Aorta (tissue), 5 donors: ENCODE data around the gene PEA15. TPM values are rescaled to one million over a fixed set of nuclear protein-coding genes. Genes with fewer than 3 reads are reported as not detected.

Source experiments
- ATAC-seq: fragments of 200-7000 bp; cut with Tn5 transposase; one replicate; pipeline ENCODE4 v1.9.1; 2022; ENCODE audit warnings: moderate library complexity; ENCODE audit not compliant: low FRiP score
- DNase-seq, 2 donors: peaks; one replicate each; pipeline ENCODE4 v3.0.0-alpha.2; 2020
- H3K27ac ChIP-seq, 2 donors: one replicate each; pipeline ENCODE4 v1.5.1; 2013; ENCODE audit warnings: low read length in 2 of 2, mild to moderate bottlenecking in 2 of 2, moderate library complexity in 2 of 2, control low read depth in 1 of 2, inconsistent platforms in 1 of 2, low read depth in 1 of 2
- H3K27me3 ChIP-seq, 2 donors: one replicate each; pipeline ENCODE4 v1.6.1; 2013; ENCODE audit warnings: control low read depth in 1 of 2, low read length in 1 of 2, mild to moderate bottlenecking in 1 of 2, moderate library complexity in 1 of 2; ENCODE audit not compliant: insufficient read depth in 2 of 2, control insufficient read depth in 1 of 2
- H3K36me3 ChIP-seq, 2 donors: one replicate each; pipeline ENCODE4 v1.6.1; 2013; ENCODE audit warnings: control low read depth in 1 of 2, low read length in 1 of 2, mild to moderate bottlenecking in 1 of 2; ENCODE audit not compliant: insufficient read depth in 2 of 2, control insufficient read depth in 1 of 2
- H3K4me1 ChIP-seq, 2 donors: one replicate each; pipeline ENCODE4 v1.6.1; 2013; ENCODE audit warnings: low read length in 2 of 2, control low read depth in 1 of 2, mild to moderate bottlenecking in 1 of 2, moderate library complexity in 1 of 2; ENCODE audit not compliant: insufficient read depth in 2 of 2, control insufficient read depth in 1 of 2
- H3K4me3 ChIP-seq, 2 donors: one replicate each; pipeline ENCODE4 v1.5.1; 2013; ENCODE audit warnings: low read length in 2 of 2, control low read depth in 1 of 2, mild to moderate bottlenecking in 1 of 2
- H3K9me3 ChIP-seq: one replicate; pipeline ENCODE4 v1.6.1; 2013; ENCODE audit warnings: mild to moderate bottlenecking, low read length; ENCODE audit not compliant: control insufficient read depth
- WGBS, 2 donors: extraction: QIAGEN DNeasy Blood & Tissue Kit; methylation state at CpG; one replicate each; pipeline ENCODE4 v1.1.7; 2013; 5-methylcytosine and 5-hydroxymethylcytosine counted together
- intact Hi-C, 2 donors: fragments of 100-400 bp; cut with DNase I; formaldehyde crosslinking; loops; one replicate each; pipeline versions ENCODE4 v1.14.2 to v1.15.0; 2022
- polyA plus RNA-seq, 2 donors: library from polyadenylated mRNA; stranded (reverse); fragments of 200-250 nt; gene quantifications; one replicate each; pipeline ENCODE4 v1.2.3, GENCODE V29; 2013
- total RNA-seq, 2 donors: library from RNA; stranded (reverse); fragmentation: NEBNext Ultra II Directional; extraction: Animal tissue kit (Norgen Biotek cat#: 25700); gene quantifications; one replicate each; pipeline ENCODE4 v1.2.1, GENCODE V29; 2021
- donor health status: healthy with polysubstance abuse.
- donor health status: Bipolar disorder and iron deficiency.
- donor health status: DM: no; HTN: no; CAD: no.
- donor health status: DM: no; HTN: no; CAD: no.
- donor health status: DM: yes; HTN: yes; CAD: no.

The PEA15 gene
- total and polyA plus RNA-seq, 4 donors: 258 to 350 (median 305) TPM

DNA sequence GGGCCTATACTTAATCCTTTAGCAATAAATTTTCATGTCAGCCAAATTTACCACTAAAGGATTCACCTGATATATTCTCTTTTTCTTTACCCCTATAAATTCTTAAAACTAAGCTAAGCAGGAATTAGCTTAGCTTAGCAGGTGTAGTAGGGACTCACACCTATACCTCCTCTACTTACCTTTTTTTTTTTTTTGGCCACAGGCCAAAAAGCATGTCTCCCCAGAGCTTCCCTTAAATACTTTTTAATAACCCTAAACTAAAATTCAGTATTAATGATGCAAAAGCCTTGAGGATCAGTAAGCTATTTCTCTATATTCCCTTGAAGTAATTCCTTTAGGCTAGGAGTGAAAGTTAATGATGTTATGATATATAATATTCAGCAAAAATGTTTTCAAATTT, 23.2 kb downstream of the PEA15 start:
- DNase-seq (no peak), ATAC-seq (no peak)
- H3K4me1 ChIP-seq: no peaks in the 10 kb centered on the region
- peaks cover 3 to 8% of the 10 kb centered on the region in 2 donors for H3K36me3 ChIP-seq
- no peak overlapping the region for H3K27ac ChIP-seq
- intact Hi-C loops: no loop called here
- H3K4me3 ChIP-seq: no peak overlapping the region
- H3K27me3 ChIP-seq: no peaks in the 10 kb centered on the region
- no peaks in the 10 kb centered on the region for H3K9me3 ChIP-seq

- intact Hi-C loops: no loop called here
- Histone ChIP-seq H3K36me3 (peaks cover 0 to 1% of the 10 kb centered on the region in 2 donors), H3K27me3 (no peaks in the 10 kb centered on the region), H3K27ac (no peak overlapping the region), H3K9me3 (no peaks in the 10 kb centered on the region), H3K4me1 (no peaks in the 10 kb centered on the region), H3K4me3 (no peak overlapping the region)
- DNase-seq (no peak), ATAC-seq (no peak)
Observed at GRCh38 chr1:160232911-160233310, 27.7 kb downstream of the PEA15 start.

GRCh38 chr1:160236806-160237205, 31.6 kb downstream of the PEA15 start:
- intact Hi-C loops: no loop called here
- H3K27ac ChIP-seq: no peak overlapping the region
- no peak overlapping the region for H3K4me3 ChIP-seq
- DNase-seq: no peak
- ATAC-seq: no peak
- no peaks in the 10 kb centered on the region for H3K4me1 ChIP-seq
- no peaks in the 10 kb centered on the region for H3K27me3 ChIP-seq
- H3K9me3 ChIP-seq: no peaks in the 10 kb centered on the region
- WGBS, 2 donors: 85 to 86% methylated on average over 5 of the region's 5 CpGs
- peaks cover 3 to 9% of the 10 kb centered on the region in 2 donors for H3K36me3 ChIP-seq

DNA sequence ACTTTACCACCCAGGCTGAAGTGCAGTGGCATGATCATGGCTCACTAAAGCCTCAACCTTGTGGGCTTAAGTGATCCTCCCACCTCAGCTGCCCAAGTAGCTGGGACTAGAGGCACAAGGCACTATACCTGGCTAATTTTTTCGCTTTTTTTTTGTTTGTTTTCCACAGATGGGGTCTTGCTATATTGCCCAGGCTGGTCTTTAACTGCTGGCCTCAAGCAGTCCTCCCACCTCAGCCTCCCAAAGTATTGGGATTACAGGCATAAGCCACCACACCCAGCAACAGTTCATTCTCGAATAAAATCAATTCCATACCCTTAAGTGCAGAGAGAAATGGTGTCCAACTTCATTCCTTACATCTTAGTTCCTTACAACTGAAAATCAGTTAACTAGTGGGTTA, 32.4 kb downstream of the PEA15 start:
- H3K9me3 ChIP-seq: no peaks in the 10 kb centered on the region
- intact Hi-C loops: no loop called here
- H3K4me3 ChIP-seq: no peak overlapping the region
- H3K27ac ChIP-seq: no peak overlapping the region
- H3K27me3 ChIP-seq: no peaks in the 10 kb centered on the region
- DNase-seq (no peak), ATAC-seq (no peak)
- H3K36me3 ChIP-seq: peaks cover 3 to 9% of the 10 kb centered on the region in 2 donors
- no peaks in the 10 kb centered on the region for H3K4me1 ChIP-seq
- WGBS, 2 donors: 94 to 96% methylated on average over 2 of the region's 2 CpGs

GRCh38 chr1:160238408-160238807, 33.2 kb downstream of the PEA15 start:
- WGBS, 2 donors: 84 to 88% methylated on average over 5 of the region's 5 CpGs
- DNase-seq: no peak
- Histone ChIP-seq H3K4me1 (no peaks in the 10 kb centered on the region), H3K27ac (no peak overlapping the region), H3K27me3 (no peaks in the 10 kb centered on the region), H3K36me3 (peaks cover 3 to 9% of the 10 kb centered on the region in 2 donors), H3K9me3 (no peaks in the 10 kb centered on the region), H3K4me3 (no peak overlapping the region)
- ATAC-seq: no peak
- intact Hi-C loops: no loop called here

DNA sequence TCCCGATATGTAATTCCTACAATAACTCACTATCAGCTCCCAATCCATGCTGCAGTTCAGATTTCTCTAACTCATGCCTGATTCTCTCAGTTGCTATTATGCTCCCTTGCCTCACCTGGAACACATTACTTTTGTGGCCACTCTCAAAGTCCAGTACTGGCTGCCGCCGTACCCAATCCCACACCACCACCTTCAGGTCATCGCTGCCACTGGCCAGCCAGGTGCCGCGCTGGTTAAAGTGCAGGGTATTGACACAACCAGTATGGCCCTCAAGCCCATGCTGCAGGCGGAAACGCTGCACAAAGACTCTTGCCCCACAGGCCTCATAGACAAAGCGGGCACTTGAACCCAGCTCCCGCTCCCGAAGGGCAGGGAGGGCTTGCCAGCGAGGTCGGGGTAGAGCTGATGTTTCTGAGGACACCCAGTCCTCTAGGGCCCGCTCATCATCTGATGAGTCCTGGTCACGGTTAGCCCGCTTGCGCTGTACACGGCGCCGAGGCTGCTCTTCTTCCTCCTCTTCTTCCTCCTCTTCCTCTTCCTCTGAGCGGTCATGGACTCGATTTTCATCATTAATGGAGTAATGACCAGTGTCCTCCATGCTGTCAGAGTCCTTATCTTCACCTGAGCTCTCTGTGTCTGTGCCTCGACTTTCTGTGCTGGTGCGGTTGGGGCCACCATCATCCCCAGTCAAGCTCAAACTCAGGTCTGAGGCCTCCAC, 34.6 kb downstream of the PEA15 start:
- DNase-seq: no peak
- 94 to 95% methylated on average over 24 of the region's 24 CpGs for WGBS, 2 donors
- Histone ChIP-seq H3K4me3 (no peak overlapping the region), H3K27ac (no peak overlapping the region), H3K9me3 (no peaks in the 10 kb centered on the region), H3K4me1 (no peaks in the 10 kb centered on the region), H3K36me3 (peaks cover 3 to 9% of the 10 kb centered on the region in 2 donors), H3K27me3 (no peaks in the 10 kb centered on the region)
- no peak for ATAC-seq
- intact Hi-C loops: no loop called here

- intact Hi-C loops: no loop called here
- Histone ChIP-seq H3K4me1 (peaks cover 0 to 3% of the 10 kb centered on the region in 2 donors), H3K9me3 (no peaks in the 10 kb centered on the region), H3K27ac (peak overlapping the region in 1 of 2 donors; percentile 42), H3K27me3 (no peaks in the 10 kb centered on the region), H3K4me3 (no peak overlapping the region), H3K36me3 (peaks cover under 1 to 2% of the 10 kb centered on the region in 2 donors)
- DNase-seq (no peak), ATAC-seq (no peak)
Observed at GRCh38 chr1:160243767-160244166, 38.6 kb downstream of the PEA15 start.

DNA sequence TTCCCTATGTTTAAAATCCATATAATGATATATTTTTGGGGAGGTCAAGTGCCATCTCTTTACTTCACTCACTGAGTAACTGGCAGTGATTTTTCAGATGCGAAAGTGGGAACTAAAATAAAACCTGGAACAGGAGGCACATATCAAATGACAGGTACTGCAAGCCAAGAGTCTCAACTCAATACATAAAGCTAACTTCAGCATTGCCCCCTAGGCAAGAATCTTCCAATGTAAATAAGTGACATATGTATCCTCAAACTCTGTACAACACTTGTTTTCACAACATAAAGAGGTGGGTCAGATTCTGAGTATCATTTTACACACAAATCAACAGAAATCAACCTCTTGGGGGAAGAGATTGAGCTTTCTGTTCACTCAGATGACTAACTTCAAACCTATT, 39.0 kb downstream of the PEA15 start:
- WGBS, 2 donors: 6 to 13% methylated on average over 1 of the region's 1 CpG
- peaks cover 0 to 3% of the 10 kb centered on the region in 2 donors for H3K4me1 ChIP-seq
- no peak overlapping the region for H3K27ac ChIP-seq
- intact Hi-C loops: no loop called here
- no peak for DNase-seq
- ATAC-seq: no peak
- H3K4me3 ChIP-seq: no peak overlapping the region
- no peaks in the 10 kb centered on the region for H3K9me3 ChIP-seq
- no peaks in the 10 kb centered on the region for H3K27me3 ChIP-seq
- H3K36me3 ChIP-seq: peaks cover 0 to 2% of the 10 kb centered on the region in 2 donors

- Histone ChIP-seq H3K4me1 (peaks cover 0 to 3% of the 10 kb centered on the region in 2 donors), H3K9me3 (no peaks in the 10 kb centered on the region), H3K27ac (no peak overlapping the region), H3K4me3 (no peak overlapping the region), H3K27me3 (no peaks in the 10 kb centered on the region), H3K36me3 (no peaks in the 10 kb centered on the region)
- intact Hi-C loops: loop anchor here in 1 of 2 donors (5.0 kb wide), 1 partner anchor 33 kb away; no protein-coding TSS in a partner anchor
- WGBS, 2 donors: 52 to 61% methylated on average over 1 of the region's 1 CpG
- ATAC-seq (no peak), DNase-seq (no peak)
Observed at GRCh38 chr1:160245434-160245833, 40.2 kb downstream of the PEA15 start.
